PC-9 (cell line): ENCODE measurements around the gene TMEM164.

ENCODE experiments used
- CTCF ChIP-seq: fragments of 200-600 bp; sonication (generic); conservative IDR thresholded peaks from 2 replicates; pipeline ENCODE4 v1.6.1; 2017; ENCODE audit warnings: mixed run types, antibody characterized with exemption, mild to moderate bottlenecking, moderate library complexity
- EZH2 ChIP-seq: fragments of 200-600 bp; sonication (generic); IDR thresholded peaks from 2 replicates; pipeline ENCODE4 v1.8.0; 2017; ENCODE audit warnings: antibody characterized with exemption, low read depth

GRCh38 chrX:110204986-110205385 is 202.1 kb downstream of the TMEM164 start:
- TF ChIP-seq CTCF (no peak), EZH2 (no peak)
